Esophagus muscularis mucosa (tissue), 3 donors: ENCODE measurements around the gene TMEM8B.

Experiments
- POLR2A ChIP-seq: fragments of 450-650 bp; IDR thresholded peaks from one replicate; pipeline ENCODE4 v1.6.1; 2017; ENCODE audit warnings: antibody characterized with exemption, moderate library complexity, mild to moderate bottlenecking, low read depth
- TF ChIP-seq, protein P1 (sequence below), 3 experiments: fragments of 200-600 bp in 2 of 3; fragments of 450-650 bp in 1 of 3; sonication (generic) in 2 of 3; IDR thresholded peaks; one replicate each; pipeline ENCODE4 v1.5.1; 2017 to 2019; ENCODE audit warnings: antibody characterized with exemption in 3 of 3, mild to moderate bottlenecking in 2 of 3, moderate library complexity in 1 of 3

DNA sequence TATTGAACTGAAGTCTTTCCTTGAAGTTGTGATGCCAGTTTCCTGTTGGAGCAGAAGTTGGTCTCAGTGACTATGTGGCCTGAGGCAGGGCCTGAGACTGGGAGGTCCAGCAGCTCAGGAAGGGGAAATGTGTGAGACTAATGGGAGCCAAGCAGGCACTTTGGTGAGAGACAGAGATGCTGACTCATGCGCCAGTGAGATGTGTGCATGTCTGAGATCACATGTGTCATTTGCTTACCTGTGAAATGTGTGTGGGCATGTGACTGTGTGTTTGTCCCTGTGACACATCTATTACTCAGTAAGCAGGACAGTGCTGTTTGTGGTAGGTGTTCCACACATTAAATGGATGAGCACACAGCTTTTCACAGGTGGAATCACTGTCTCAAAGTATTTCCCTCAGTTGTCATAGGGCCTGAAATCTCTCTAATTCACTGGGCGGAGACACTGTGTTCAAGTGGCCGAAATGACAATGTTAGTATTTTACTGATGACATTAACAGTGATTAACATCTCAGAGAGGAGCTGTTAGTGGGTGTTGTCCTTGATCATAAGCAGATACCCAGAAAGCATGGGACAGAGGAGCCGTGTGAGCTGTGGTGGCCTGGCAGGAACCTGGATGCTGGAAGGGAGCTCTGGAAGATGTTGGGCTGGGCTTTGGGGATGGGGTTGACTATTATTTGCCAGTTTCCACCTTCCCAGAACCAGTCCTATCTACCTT, 30.2 kb upstream of the TMEM8B start:
- TF ChIP-seq POLR2A = no peak
- TF ChIP-seq, protein P1, sequence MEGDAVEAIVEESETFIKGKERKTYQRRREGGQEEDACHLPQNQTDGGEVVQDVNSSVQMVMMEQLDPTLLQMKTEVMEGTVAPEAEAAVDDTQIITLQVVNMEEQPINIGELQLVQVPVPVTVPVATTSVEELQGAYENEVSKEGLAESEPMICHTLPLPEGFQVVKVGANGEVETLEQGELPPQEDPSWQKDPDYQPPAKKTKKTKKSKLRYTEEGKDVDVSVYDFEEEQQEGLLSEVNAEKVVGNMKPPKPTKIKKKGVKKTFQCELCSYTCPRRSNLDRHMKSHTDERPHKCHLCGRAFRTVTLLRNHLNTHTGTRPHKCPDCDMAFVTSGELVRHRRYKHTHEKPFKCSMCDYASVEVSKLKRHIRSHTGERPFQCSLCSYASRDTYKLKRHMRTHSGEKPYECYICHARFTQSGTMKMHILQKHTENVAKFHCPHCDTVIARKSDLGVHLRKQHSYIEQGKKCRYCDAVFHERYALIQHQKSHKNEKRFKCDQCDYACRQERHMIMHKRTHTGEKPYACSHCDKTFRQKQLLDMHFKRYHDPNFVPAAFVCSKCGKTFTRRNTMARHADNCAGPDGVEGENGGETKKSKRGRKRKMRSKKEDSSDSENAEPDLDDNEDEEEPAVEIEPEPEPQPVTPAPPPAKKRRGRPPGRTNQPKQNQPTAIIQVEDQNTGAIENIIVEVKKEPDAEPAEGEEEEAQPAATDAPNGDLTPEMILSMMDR (IDR thresholded peaks at IDR 0.05) = no peak
